C4-2B (cell line): ENCODE measurements around the gene KRTAP5-2.

Experiments used
- ZFX ChIP-seq: fragments of 450-650 bp; IDR thresholded peaks from 2 replicates; pipeline ENCODE4 v1.6.1; 2017
- TF ChIP-seq, protein P1 (sequence below): fragments of 450-650 bp; conservative IDR thresholded peaks from 2 replicates; pipeline ENCODE4 v1.5.1; 2017; ENCODE audit warnings: mild to moderate bottlenecking

DNA sequence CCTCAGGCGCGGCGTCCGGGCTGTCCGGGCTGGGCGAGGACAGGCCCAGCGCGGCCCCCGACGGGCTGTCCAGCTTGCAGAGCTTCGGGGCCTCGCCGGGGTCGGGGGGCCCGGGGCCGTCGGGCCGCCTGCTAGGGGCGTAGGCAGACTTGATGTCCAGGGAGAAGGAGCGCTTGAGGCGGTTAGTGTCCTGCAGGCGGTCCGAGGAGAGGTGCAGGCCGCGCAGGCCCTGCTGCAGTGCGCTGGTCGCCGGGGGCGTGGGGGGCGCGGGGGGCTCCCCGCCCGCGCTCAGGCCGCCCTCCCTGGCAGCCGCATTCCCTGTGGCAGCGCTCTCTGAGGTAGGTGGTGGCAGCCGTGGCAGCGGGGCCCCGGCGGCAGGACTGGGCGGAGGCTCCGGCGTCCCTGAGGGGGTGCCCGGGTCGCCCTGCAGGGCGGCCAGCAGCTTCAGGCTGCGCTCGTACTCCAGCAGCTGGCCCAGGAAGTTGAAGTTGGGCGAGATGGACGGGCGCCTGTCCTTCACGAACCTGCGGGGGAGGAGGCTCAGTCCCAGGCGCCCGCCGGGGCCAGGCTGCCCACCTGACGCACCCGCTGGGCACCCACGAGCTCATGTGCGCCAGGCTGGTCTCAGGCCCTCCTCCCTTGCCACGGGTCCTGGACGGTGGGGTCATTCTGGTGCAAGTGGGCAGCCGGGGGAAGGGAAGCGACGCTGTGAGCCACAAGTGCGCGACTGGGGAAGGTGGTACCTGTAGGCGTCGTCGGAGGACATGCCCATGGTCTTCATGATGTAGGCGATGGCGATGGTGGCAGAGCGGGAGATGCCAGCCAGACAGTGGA is 40.8 kb downstream of the KRTAP5-2 start:
- TF ChIP-seq, protein P1, sequence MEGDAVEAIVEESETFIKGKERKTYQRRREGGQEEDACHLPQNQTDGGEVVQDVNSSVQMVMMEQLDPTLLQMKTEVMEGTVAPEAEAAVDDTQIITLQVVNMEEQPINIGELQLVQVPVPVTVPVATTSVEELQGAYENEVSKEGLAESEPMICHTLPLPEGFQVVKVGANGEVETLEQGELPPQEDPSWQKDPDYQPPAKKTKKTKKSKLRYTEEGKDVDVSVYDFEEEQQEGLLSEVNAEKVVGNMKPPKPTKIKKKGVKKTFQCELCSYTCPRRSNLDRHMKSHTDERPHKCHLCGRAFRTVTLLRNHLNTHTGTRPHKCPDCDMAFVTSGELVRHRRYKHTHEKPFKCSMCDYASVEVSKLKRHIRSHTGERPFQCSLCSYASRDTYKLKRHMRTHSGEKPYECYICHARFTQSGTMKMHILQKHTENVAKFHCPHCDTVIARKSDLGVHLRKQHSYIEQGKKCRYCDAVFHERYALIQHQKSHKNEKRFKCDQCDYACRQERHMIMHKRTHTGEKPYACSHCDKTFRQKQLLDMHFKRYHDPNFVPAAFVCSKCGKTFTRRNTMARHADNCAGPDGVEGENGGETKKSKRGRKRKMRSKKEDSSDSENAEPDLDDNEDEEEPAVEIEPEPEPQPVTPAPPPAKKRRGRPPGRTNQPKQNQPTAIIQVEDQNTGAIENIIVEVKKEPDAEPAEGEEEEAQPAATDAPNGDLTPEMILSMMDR: no peak
- TF ChIP-seq ZFX: no peak
